GM21381 (cell line): ENCODE results near the gene FOXF1.

Source experiments
- ATAC-seq: cut with Tn5 transposase; IDR thresholded peaks from one replicate; pipeline ENCODE4 v1.9.1; 2021; ENCODE audit warnings: mild to moderate bottlenecking, moderate library complexity; ENCODE audit not compliant: unreplicated experiment

The FOXF1 gene

DNA sequence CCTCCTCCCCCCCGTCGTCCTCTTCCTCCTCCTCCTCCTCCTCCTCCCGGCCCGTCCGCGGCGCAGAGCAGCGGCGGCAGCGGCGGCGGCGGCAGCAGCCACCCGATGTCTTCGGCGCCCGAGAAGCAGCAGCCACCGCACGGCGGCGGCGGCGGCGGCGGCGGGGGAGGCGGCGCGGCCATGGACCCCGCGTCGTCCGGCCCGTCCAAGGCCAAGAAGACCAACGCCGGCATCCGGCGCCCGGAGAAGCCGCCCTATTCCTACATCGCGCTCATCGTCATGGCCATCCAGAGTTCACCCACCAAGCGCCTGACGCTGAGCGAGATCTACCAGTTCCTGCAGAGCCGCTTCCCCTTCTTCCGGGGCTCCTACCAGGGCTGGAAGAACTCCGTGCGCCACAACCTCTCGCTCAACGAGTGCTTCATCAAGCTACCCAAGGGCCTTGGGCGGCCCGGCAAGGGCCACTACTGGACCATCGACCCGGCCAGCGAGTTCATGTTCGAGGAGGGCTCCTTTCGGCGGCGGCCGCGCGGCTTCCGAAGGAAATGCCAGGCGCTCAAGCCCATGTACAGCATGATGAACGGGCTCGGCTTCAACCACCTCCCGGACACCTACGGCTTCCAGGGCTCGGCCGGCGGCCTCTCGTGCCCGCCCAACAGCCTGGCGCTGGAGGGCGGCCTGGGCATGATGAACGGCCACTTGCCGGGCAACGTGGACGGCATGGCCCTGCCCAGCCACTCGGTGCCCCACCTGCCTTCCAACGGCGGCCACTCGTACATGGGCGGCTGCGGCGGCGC, at the start of gene FOXF1:
FOXF1 (plus strand) TSS at position 63 of the 797 bp plus-strand sequence; CDS start at position 106, 43 bp downstream.
- ATAC-seq, result no peak

DNA sequence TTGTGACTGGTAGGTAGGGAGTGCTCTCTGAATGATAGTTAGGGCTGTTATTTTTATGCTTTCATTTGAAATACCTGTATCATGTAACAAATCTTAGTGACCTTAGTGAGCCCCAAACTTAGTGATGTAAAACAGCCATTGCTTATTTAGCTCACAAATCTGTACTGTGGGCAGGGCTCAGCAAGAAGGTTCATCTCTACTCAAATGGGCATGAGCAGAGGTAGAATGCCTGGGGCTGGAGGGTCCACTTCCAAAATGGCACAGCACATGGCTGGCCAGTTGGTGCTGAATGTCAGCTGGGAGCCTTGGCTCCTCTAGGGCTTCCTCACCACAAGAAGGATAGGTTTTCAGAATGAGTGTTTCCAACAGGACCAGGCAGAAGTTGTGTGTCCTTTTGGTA, 49.3 kb upstream of the FOXF1 start:
- no peak for ATAC-seq

DNA sequence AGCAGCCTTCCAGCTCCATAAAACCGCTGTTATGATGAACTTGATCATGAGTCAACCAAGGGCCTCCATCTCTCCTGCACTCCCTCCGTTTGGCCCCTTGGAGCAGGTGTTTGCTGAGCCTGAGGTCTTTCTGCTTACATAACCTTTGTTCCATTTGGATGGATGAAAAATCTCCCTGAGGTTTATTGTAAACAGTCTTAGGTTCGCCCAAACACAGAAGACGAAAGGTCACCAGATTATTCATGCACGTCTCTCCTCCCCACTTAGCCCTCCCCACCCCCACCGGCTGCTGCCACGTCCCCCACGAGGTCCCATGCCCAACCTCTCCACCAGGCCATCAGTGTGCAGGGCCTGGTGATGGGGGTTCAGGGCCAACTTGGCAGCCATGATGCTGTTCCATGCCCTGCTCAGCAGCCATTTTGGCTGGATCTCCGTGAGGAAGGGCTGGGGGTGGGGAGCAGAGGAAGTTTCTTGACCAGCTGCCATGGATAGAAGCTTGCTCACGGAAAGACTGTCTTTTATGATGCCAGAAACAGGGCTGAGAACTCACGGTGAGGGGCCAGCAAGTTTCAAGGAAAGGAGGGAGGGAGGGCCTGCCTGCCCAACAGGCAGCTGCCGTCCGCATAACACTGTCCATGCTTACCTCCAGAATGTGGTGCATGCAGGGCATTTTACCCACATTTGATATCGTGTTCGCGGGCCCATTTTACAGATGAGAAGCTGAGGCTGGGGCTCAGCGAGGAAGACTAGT, 47.8 kb upstream of the FOXF1 start:
- no peak for ATAC-seq

GRCh38 chr16:86464044-86464443, 46.3 kb upstream of the FOXF1 start:
- ATAC-seq, result no peak

DNA sequence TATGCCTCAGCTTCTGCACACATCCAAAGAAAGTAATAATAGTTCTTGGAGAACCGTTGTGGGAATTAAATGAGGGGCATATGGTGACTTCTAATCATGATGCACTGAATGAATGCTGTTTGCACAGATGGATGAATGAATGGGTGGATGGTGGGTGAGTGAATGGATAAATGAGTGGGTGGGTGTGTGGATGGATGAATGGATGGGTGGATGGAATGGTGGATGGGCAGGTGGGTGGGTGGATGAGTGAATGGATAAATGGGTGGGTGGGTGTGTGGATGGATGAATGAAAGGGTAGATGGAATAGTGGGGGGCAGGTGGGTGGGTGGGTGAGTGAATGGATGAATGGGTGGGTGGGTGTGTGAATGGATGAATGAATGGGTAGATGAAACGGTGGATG, 44.9 kb upstream of the FOXF1 start:
- no peak for ATAC-seq

DNA sequence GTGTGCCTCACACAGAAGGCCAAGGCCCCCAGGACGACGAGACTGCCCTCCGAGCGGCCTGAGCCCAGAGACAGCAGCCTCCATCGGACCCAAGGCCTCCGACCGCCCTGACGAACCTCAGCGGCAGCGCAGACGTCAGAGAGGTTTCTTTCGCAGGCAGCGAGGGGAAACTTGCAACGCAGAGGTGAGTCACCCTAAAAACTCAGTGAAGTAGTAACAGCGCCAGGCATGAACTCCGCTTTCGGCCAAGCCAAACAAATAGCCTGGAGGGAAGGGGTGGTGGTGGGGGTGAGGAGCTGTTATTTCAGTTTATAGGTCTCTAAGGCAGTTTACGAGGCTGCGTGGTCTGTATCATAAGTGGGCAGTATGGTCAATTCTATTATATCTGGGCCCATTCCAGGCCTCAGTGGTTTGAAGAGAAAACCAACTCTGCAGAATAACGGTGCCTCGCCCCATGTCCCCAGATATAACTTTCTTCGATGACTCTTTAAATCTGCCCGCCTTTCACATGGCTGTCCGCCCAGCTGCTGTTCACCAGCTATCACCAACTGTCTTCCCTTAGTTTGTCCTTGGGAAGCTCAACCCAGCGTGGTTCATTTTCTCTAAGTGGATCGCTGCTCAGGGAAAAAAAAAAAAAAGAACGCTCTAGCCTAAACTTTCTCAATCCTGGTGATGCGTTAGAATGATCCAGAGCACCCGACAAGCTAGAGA, 43.5 kb upstream of the FOXF1 start:
- ATAC-seq, result no peak

DNA sequence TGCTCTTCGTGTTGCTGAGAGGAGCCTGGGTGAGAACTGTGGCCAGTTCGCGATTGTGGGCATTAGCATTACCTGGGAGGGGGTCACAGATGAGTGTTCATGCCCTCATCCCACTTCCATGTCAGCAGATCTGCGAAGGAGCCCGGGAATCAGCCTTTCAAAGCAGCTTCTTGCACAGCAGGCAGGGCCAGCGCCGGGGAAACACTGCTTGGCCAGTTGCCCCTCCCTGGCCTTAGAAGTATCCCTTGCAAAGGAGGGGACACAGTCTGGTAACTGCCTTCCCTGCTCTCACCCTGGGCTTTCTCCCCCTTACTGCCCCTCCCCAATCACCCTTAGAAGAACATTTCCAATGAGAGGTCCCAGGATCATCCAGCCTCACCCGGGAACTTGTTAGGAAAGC, 42.8 kb upstream of the FOXF1 start:
- ATAC-seq, result no peak

GRCh38 chr16:86470964-86471363, 39.4 kb upstream of the FOXF1 start:
- ATAC-seq, result no peak

GRCh38 chr16:86471896-86472295, 38.4 kb upstream of the FOXF1 start:
- no peak for ATAC-seq

DNA sequence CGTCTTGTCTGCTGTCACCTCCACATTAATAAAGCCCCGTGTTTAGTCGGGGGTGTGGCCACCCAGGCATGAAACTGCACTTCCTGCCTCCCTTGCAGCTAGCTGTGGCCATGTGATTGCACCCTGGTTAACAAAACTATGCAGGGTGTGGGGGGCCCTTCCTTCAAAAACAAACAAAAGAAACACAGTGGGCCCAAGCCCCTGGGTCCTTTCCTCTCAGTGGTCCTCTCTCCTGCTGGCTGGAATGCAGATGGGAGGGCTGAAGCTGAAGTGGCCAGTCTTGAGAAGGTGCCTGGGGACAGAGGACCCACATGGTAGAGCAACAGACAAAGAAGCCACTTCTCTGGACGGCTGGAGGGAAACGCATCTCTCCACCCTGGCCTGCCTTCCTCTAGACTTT, 38.0 kb upstream of the FOXF1 start:
- ATAC-seq, result no peak

DNA sequence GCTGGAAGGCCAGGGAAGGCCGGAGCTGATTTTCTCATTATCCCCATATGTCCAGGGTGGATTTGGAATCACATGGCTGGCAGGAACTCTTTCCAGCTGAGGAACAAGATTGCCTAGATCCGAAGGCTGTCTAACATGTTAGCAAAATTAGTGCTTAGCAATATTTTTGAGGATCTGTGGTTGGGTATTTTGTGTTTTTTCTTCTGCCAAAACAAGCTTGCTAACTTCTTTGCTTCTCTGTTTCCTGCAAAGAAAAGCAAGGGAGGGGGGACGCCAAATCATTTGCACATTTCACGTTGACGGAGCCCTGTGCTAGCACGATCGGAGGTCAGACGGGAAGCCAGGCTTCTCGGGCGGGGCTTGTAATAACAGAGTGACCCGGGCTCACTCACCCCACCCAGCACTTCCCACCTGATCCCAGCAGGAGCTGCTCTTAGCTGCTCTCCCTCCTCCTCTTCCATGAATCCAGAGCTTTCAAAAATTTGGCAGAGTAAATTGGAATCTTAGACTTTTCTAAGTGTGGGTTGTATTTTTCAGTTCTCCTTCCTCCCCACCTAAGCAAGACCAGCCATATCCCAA, 33.3 kb upstream of the FOXF1 start:
- ATAC-seq, result no peak

DNA sequence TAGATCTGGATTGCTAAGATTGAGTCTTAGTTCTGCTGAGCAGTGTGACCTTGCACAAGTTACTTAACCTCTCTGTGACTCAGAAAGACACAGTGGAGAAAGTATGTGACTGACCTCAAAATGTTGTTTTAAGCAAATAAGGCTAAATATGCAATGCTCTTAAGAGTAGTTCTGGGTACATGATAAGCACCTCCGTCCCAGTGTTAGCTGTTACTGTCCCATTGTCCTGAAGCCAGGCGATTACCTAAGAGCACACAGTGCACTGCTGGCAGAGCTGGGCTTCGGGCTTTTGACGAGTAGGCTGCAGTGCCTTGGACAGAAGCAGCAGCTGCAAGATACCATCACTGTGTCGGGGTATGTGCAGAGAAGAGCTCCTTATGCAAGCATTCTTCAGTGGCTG, 32.7 kb upstream of the FOXF1 start:
- no peak for ATAC-seq

- no peak for ATAC-seq
Observed at GRCh38 chr16:86478779-86479178, 31.5 kb upstream of the FOXF1 start.

- no peak for ATAC-seq
Observed at GRCh38 chr16:86479419-86479818, 30.9 kb upstream of the FOXF1 start.

DNA sequence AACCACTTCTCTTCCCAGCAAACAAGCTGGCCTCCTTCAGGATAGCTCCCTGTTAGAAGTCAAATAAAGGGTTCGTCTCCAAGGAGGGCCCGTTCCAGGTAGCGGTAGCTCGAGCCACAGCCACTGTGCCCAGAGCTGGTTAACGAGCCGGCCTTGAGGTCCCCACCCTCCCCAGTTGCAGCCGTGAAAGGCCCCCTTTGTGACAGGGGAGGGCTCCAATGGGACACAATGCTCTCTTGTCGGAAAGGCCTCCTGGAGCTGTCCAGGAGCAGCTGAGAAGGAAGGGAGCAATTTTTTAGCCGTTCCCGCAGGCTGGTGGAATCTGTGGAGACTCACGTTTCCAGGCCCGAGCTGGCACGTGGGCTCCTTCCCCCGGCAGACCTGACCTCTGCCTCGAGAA, 29.9 kb upstream of the FOXF1 start:
- ATAC-seq, result no peak

GRCh38 chr16:86481607-86482006, 28.7 kb upstream of the FOXF1 start:
- ATAC-seq, result no peak

DNA sequence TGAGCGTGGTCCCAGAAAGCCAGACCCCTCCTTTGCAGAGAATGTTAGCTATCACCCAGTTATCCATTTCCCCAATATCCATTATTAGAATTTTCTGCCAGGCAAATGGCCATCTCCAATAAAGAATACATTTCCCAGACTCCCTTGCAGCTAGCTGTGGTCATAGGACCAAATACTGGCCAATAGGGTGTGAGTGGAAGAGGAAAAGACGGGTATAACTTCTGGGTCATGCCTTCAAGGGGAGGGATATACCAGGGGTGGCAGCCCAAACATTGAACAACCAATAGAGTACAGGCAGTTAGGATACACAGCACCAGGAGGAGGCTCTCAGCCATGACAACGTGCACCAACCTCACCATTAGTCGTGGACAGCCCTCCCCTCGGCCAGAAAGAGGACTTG, 26.1 kb upstream of the FOXF1 start:
- no peak for ATAC-seq

DNA sequence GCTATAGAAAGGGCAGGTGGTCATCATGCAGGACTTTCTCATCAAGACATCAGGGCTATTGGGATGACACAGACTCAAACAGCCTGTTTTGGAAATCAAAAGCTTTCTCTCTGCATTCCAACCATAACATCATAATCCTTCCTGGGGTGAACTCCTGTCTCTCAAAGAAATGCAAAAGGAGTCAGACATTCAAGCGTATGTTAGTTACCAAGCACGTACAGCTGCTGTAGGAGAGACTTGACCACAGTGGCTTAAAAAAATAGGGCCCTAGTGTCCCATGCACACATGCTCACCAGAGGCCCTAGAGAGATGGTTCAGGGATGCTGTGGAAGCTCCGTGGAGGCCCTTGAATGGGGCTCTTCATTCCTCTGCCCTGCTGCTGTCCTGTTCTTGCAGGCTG, 24.6 kb upstream of the FOXF1 start:
- no peak for ATAC-seq

DNA sequence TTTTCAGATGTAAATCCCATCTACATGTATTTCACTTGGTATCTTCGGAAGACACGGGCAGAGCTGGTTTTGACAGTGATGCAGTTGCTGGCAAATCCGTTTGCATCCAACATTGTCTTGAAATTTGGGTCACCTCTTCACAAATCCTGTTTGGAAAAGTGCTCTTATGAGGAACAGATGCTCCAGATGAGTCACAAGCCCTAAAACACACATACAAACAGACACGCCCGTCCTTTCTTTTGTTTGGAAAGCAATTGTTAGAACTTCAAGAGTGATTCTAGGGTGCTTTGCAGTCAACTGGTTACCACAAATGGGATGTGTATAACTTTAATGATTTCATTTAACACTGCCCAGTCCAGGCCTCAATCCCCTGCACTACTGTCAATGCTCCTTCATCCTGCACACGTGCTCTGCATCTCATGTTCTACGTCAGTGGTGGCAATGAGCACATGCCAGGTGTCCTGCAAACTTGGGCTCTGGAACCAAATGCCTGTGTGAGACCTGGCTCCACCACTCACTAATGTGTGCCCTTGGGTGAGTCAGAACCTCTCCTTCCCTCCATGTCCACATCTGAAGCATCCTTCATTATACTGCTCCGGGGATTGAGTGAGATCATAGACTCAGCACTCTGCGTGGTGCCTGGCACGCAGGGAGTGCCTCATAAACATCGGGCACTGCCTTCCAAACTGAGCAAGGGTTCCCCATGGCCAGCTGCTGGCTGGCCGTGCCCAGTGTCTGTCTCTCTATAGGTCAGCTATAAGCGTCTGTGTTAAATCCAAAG, 19.3 kb upstream of the FOXF1 start:
- ATAC-seq, result no peak

DNA sequence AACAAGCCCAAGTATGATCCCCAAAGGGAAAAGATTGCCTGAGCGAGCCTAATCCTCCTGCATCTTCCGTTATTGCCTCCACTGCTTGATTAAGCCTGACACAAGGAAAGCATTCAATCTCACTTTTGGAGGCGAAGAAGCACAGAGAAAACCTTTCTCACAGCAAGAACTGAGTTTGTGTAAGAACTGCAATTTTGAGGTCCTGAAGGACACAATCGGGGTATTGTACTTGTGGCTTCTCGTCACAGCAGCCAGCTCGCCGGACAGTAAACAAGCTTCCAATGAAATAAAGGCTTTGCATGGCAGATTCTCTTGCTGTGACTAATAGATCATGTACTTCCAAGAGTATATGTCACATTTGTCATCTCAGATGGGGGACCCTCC, 18.7 kb upstream of the FOXF1 start:
- no peak for ATAC-seq
